Mesothelial cell of epicardium (in vitro differentiated cells): Measurements from ENCODE around the gene SLC38A8. TPM values are rescaled to one million over a fixed set of nuclear protein-coding genes. Genes with fewer than 3 reads are reported as not detected.

Experiments
- DNase-seq, 2 experiments: peaks; one replicate each; pipeline ENCODE4 v3.0.0; 2021; ENCODE audit warnings: low spot score in 2 of 2; ENCODE audit not compliant: unreplicated experiment in 2 of 2
- H3K27ac Mint-ChIP-seq: 2 replicates; pipeline ENCODE4 v1.8.0; 2021; ENCODE audit warnings: mixed read lengths
- H3K27me3 Mint-ChIP-seq: 2 replicates; pipeline ENCODE4 v1.8.0; 2021; ENCODE audit warnings: low read depth, mixed read lengths
- H3K36me3 Mint-ChIP-seq: 2 replicates; pipeline ENCODE4 v1.8.0; 2021; ENCODE audit warnings: mixed read lengths
- H3K4me1 Mint-ChIP-seq: 2 replicates; pipeline ENCODE4 v1.8.0; 2021; ENCODE audit warnings: mixed read lengths
- H3K4me3 Mint-ChIP-seq: 2 replicates; pipeline ENCODE4 v1.8.0; 2021; ENCODE audit warnings: mild to moderate bottlenecking, moderate library complexity, mixed read lengths
- H3K9me3 Mint-ChIP-seq: 2 replicates; pipeline ENCODE4 v1.8.0; 2021; ENCODE audit warnings: mixed read lengths
- CTCF ChIP-seq: fragments of 200-600 bp; sonication (generic); IDR thresholded peaks from one replicate; pipeline ENCODE4 v1.5.0; 2021; ENCODE audit warnings: antibody characterized with exemption; ENCODE audit not compliant: unreplicated experiment
- total RNA-seq: library from RNA; stranded (reverse); gene quantifications from 3 replicates; pipeline ENCODE4 v1.2.1, GENCODE V29; 2021

SLC38A8 gene
- total RNA-seq, 1 donor from 2014 or later, result not detected

DNA sequence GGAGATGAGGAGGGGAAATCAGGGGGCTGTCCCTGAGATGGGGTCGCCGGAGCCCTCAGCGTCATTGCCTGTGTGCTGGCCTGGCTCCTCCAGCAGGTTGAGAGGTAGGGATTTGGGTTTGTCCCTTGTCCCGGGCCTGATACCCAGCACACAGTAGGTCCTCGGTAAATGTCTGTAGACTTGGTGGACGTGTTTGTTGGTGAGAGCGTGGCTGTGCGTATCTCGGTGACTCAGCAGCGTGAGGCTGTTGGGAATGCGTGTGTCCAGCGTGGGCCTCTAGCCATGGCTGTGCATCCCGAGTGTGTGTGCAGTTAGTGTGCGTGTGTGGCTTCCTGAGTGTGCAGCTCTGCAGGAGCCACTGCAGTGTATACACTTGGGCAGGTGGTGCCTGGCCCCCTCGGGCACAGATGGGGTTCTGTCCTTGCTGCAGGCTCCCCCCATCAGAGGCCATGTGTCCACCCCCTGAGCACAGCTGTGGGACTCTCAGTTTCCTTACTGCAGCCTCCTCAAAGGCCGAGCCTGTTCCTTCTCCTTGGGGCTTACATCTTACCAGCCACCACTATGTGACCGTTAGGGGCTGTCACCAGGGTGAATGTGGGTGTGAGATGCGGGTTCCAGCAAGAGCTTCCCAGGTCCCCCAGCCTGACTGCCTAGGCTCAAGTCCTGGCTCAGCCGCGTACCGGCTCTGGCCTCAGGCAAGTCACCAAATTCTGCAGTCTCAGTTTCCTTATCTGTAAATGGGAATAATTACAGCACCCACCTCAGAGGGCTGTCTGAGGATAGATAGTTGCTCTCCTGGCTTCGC, 68.8 kb downstream of the SLC38A8 start:
- no peak overlapping the region for H3K4me3 Mint-ChIP-seq
- peaks cover under 1% of the 10 kb centered on the region for H3K36me3 Mint-ChIP-seq
- no peak overlapping the region for H3K27ac Mint-ChIP-seq
- TF ChIP-seq CTCF, result no peak
- peaks cover 8% of the 10 kb centered on the region for H3K4me1 Mint-ChIP-seq
- peaks cover 18% of the 10 kb centered on the region for H3K27me3 Mint-ChIP-seq
- DNase-seq, result no peak
- H3K9me3 Mint-ChIP-seq, result peaks cover 10% of the 10 kb centered on the region

DNA sequence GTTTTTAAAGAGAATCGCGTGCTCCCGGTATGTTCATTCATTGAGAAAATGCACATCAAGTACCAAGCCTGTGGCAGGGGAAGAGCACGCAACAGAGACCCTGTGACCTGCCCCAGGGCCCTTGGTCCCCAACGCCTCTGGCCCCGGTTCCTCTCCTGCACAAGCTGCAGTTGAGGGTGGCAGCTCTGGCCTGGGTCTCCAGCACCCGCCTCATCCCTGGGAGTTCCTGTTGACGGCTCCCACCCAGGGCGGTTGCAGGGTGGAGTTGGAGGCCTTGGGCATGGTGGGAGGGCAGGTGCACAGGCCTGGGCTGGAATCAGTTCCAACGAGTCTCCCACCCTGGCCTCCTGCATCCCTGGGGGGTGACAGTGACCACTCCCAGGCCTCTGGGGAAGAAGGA, 69.5 kb downstream of the SLC38A8 start:
- H3K9me3 Mint-ChIP-seq, result peaks cover 3% of the 10 kb centered on the region
- no peak for DNase-seq
- H3K27me3 Mint-ChIP-seq, result peaks cover 18% of the 10 kb centered on the region
- H3K27ac Mint-ChIP-seq, result no peak overlapping the region
- no peaks in the 10 kb centered on the region for H3K36me3 Mint-ChIP-seq
- TF ChIP-seq CTCF, result no peak
- H3K4me3 Mint-ChIP-seq, result no peak overlapping the region
- peaks cover 8% of the 10 kb centered on the region for H3K4me1 Mint-ChIP-seq

DNA sequence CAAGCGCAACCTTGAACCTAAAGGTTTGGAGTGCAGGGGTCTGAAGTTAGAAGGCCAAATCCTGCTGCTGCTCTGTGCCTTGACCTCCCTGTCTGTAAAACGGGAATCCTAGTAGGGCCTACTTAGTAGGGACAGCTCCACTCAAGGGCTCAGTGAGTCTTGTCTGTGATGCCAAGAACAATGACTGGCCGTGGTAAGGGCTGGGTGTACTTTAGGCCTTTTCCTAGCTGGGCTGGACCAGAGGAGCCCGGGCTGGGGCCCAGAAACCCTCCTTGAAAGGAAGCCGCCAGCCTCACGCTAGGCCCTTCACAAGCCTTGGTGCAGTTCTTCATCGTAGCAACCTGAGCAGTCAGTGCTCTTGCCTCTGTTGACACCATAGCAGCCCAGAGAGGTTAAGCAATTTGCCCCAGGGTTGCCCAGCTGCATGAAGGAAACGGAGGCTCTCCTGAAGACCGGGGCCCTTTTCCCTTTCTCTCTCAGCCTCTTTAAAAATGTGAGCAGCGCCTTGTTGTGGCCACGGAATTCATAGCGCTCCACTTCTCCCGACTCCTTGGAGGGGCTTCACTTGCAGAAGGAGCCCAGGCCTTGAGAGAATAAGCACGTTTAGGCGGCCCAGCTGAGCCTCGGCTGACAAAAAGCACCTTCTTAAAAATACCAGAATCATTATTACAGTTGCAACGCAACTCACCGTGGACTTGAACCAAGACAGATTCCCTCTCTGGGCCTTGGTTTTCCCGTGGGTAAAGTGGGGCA, 70.2 kb downstream of the SLC38A8 start:
- Mint-ChIP-seq H3K27ac (no peak overlapping the region), H3K4me3 (no peak overlapping the region), H3K27me3 (peaks cover 20% of the 10 kb centered on the region), H3K4me1 (peaks cover 8% of the 10 kb centered on the region), H3K9me3 (no peaks in the 10 kb centered on the region), H3K36me3 (no peaks in the 10 kb centered on the region)
- no peak for TF ChIP-seq CTCF
- no peak for DNase-seq

DNA sequence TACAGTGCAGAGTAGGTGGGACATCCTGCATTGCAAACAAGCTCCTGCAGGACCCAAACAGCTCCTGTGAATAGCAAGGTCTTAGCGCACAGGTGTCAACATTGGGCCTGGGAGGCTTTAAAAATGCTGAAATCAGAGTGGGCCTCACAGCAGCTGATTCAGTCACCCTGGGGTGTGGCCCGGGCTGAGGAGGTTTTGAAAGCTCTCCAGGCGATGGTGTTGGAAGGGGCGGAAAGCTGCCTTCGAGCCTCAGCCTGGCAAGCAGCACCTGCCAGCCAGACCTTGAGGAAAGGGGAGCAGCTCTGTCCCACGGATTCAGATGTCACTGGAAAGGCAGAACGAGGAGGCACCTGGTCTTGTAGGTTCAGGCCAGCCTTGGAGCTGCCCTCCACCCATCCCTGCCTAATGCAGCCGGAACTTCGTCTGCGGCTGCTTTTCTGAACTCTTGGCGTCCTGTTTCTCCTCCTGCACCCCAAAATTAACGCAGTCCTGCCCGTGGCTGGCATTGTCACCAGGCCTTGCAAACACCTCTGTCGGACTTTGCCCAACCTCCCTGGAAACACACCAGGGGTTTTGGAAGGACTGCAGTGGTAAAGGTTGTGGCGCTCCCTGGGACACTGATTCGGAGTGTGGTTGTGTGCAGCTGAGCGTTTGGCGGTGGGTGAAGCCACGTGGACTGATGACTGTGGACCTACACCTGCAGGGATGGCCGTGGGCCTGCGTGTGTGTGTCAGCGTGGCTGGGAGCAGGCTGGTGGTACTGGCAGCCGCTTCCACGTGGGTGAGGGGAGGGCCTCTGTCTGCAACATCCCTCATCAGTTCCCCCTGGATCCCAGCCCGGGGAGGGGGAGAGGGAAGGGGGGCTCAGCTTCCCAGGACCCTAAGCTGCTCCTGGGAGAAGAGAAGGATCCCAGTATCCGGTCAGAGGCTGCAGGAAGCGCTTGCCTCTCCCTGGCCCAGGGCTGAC, 71.1 kb downstream of the SLC38A8 start:
- Mint-ChIP-seq H3K4me1 (peaks cover 8% of the 10 kb centered on the region), H3K4me3 (no peak overlapping the region), H3K36me3 (no peaks in the 10 kb centered on the region), H3K27me3 (peaks cover 20% of the 10 kb centered on the region), H3K27ac (no peak overlapping the region), H3K9me3 (no peaks in the 10 kb centered on the region)
- no peak for DNase-seq
- no peak for TF ChIP-seq CTCF

GRCh38 chr16:83970430-83970815, 72.2 kb downstream of the SLC38A8 start:
- Mint-ChIP-seq H3K36me3 (no peaks in the 10 kb centered on the region), H3K4me1 (peaks cover 8% of the 10 kb centered on the region), H3K9me3 (no peaks in the 10 kb centered on the region), H3K27ac (no peak overlapping the region), H3K27me3 (peaks cover 20% of the 10 kb centered on the region), H3K4me3 (no peak overlapping the region)
- no peak for TF ChIP-seq CTCF
- no peak for DNase-seq
